Muscle layer of duodenum (tissue), 2 donors: ENCODE measurements around the gene TSC22D3.
A peak's percentile ranks its signal among the peaks of the same experiment; 100 is the strongest.

Source experiments
- H3K27ac ChIP-seq: one replicate; pipeline ENCODE4 v1.7.0; 2013; ENCODE audit warnings: mild to moderate bottlenecking, low read length
- H3K27me3 ChIP-seq: one replicate; pipeline ENCODE4 v1.7.0; 2013; ENCODE audit warnings: low read depth, mild to moderate bottlenecking, control low read depth, low read length
- H3K36me3 ChIP-seq, 2 donors: one replicate each; pipeline ENCODE4 v1.7.0; 2013; ENCODE audit warnings: low read length in 2 of 2, control low read depth in 1 of 2, mild to moderate bottlenecking in 1 of 2; ENCODE audit not compliant: insufficient read depth in 2 of 2, control insufficient read depth in 1 of 2
- H3K4me1 ChIP-seq, 2 donors: one replicate each; pipeline ENCODE4 v1.7.0; 2013; ENCODE audit warnings: low read length in 2 of 2, mild to moderate bottlenecking in 2 of 2, control low read depth in 1 of 2, moderate library complexity in 1 of 2; ENCODE audit not compliant: insufficient read depth in 2 of 2, control insufficient read depth in 1 of 2
- H3K4me3 ChIP-seq, 2 donors: one replicate each; pipeline ENCODE4 v1.7.0; 2013; ENCODE audit warnings: low read length in 2 of 2, low read depth in 1 of 2, mild to moderate bottlenecking in 1 of 2
- H3K9me3 ChIP-seq, 2 donors: one replicate each; pipeline ENCODE4 v1.7.0; 2013; ENCODE audit warnings: low read length in 2 of 2, control low read depth in 1 of 2, mild to moderate bottlenecking in 1 of 2; ENCODE audit not compliant: control insufficient read depth in 1 of 2
- donor health status: healthy.

TSC22D3 gene

GRCh38 chrX:107715331-107716117 is 60.1 kb downstream of the TSC22D3 start:
- H3K9me3 ChIP-seq = no peaks in the 10 kb centered on the region
- H3K27ac ChIP-seq = peak overlapping the region; percentile 96
- peak overlapping the region; percentile 79 to 87 for H3K4me3 ChIP-seq
- H3K27me3 ChIP-seq = no peaks in the 10 kb centered on the region
- H3K36me3 ChIP-seq = peaks cover 10 to 25% of the 10 kb centered on the region in 2 donors
- H3K4me1 ChIP-seq = peaks cover 3 to 39% of the 10 kb centered on the region in 2 donors

GRCh38 chrX:107714206-107714891 is 61.2 kb downstream of the TSC22D3 start:
- H3K4me1 ChIP-seq = peaks cover 4 to 39% of the 10 kb centered on the region in 2 donors
- peak overlapping the region; percentile 79 to 87 for H3K4me3 ChIP-seq
- no peaks in the 10 kb centered on the region for H3K27me3 ChIP-seq
- peaks cover 10 to 25% of the 10 kb centered on the region in 2 donors for H3K36me3 ChIP-seq
- H3K9me3 ChIP-seq = no peaks in the 10 kb centered on the region
- H3K27ac ChIP-seq = peak overlapping the region; percentile 96

- H3K4me1 ChIP-seq = peaks cover 4 to 39% of the 10 kb centered on the region in 2 donors
- peak overlapping the region; percentile 79 to 87 for H3K4me3 ChIP-seq
- no peaks in the 10 kb centered on the region for H3K9me3 ChIP-seq
- no peaks in the 10 kb centered on the region for H3K27me3 ChIP-seq
- peak overlapping the region; percentile 96 for H3K27ac ChIP-seq
- H3K36me3 ChIP-seq = peaks cover 10 to 25% of the 10 kb centered on the region in 2 donors
Measured at GRCh38 chrX:107713543-107714205, 61.9 kb downstream of the TSC22D3 start.

- peaks cover 4 to 36% of the 10 kb centered on the region in 2 donors for H3K4me1 ChIP-seq
- no peaks in the 10 kb centered on the region for H3K27me3 ChIP-seq
- H3K9me3 ChIP-seq = no peaks in the 10 kb centered on the region
- H3K36me3 ChIP-seq = peaks cover 10 to 25% of the 10 kb centered on the region in 2 donors
- peak overlapping the region; percentile 79 to 87 for H3K4me3 ChIP-seq
- peak overlapping the region; percentile 96 for H3K27ac ChIP-seq
Measured at GRCh38 chrX:107713203-107713542, 62.4 kb downstream of the TSC22D3 start.

GRCh38 chrX:107712231-107713202 is 63.1 kb downstream of the TSC22D3 start:
- H3K4me1 ChIP-seq = peaks cover 4 to 33% of the 10 kb centered on the region in 2 donors
- H3K9me3 ChIP-seq = no peaks in the 10 kb centered on the region
- H3K36me3 ChIP-seq = peaks cover 10 to 25% of the 10 kb centered on the region in 2 donors
- no peaks in the 10 kb centered on the region for H3K27me3 ChIP-seq
- H3K27ac ChIP-seq = peak overlapping the region; percentile 96
- H3K4me3 ChIP-seq = peak overlapping the region in 1 of 2 donors; percentile 79

GRCh38 chrX:107711521-107712181 is 63.9 kb downstream of the TSC22D3 start:
- H3K4me1 ChIP-seq = peaks cover 4 to 28% of the 10 kb centered on the region in 2 donors
- H3K36me3 ChIP-seq = peaks cover 10 to 24% of the 10 kb centered on the region in 2 donors
- H3K27ac ChIP-seq = peak overlapping the region; percentile 96
- H3K27me3 ChIP-seq = no peaks in the 10 kb centered on the region
- no peak overlapping the region for H3K4me3 ChIP-seq
- H3K9me3 ChIP-seq = no peaks in the 10 kb centered on the region

GRCh38 chrX:107710617-107711391 is 64.8 kb downstream of the TSC22D3 start:
- H3K4me3 ChIP-seq = no peak overlapping the region

GRCh38 chrX:107709266-107709806 is 66.3 kb downstream of the TSC22D3 start:
- peak overlapping the region; percentile 31 for H3K27ac ChIP-seq
- no peak overlapping the region for H3K4me3 ChIP-seq

More at GRCh38 chrX:107710617-107711391, 64.8 kb downstream of the TSC22D3 start:
- Histone ChIP-seq H3K27ac (peak overlapping the region; percentile 96), H3K4me1 (peaks cover 4 to 28% of the 10 kb centered on the region in 2 donors), H3K27me3 (no peaks in the 10 kb centered on the region), H3K9me3 (no peaks in the 10 kb centered on the region), H3K36me3 (peaks cover 10 to 22% of the 10 kb centered on the region in 2 donors)

GRCh38 chrX:107708762-107709161 is 66.8 kb downstream of the TSC22D3 start:
- no peak overlapping the region for H3K4me3 ChIP-seq
- no peaks in the 10 kb centered on the region for H3K27me3 ChIP-seq
- H3K4me1 ChIP-seq = peaks cover 4 to 12% of the 10 kb centered on the region in 2 donors
- peaks cover under 1 to 13% of the 10 kb centered on the region in 2 donors for H3K36me3 ChIP-seq
- peak overlapping the region; percentile 31 for H3K27ac ChIP-seq
- H3K9me3 ChIP-seq = no peaks in the 10 kb centered on the region

More at GRCh38 chrX:107709266-107709806, 66.3 kb downstream of the TSC22D3 start:
- Histone ChIP-seq H3K27me3 (no peaks in the 10 kb centered on the region), H3K36me3 (peaks cover 6 to 18% of the 10 kb centered on the region in 2 donors), H3K4me1 (peaks cover 4 to 18% of the 10 kb centered on the region in 2 donors), H3K9me3 (no peaks in the 10 kb centered on the region)
